H9 (cell line): ENCODE data around the gene HDAC7. TPM values are rescaled to one million over a fixed set of nuclear protein-coding genes. Genes with fewer than 3 reads are reported as not detected.

Source experiments
- DNase-seq: peaks from one replicate; pipeline ENCODE4 v3.0.0-alpha.2; 2017
- H2AFZ ChIP-seq: one replicate; pipeline ENCODE4 v1.6.1; 2013; ENCODE audit warnings: mild to moderate bottlenecking, low read length, control low read depth, moderate library complexity
- H2AK5ac ChIP-seq: 2 replicates; pipeline ENCODE4 v1.6.1; 2013; ENCODE audit warnings: low read length, control low read depth, mixed read lengths; ENCODE audit not compliant: insufficient read length
- H2BK120ac ChIP-seq: one replicate; pipeline ENCODE4 v1.6.1; 2013; ENCODE audit warnings: low read depth, mild to moderate bottlenecking, low read length, control low read depth, inconsistent platforms; ENCODE audit not compliant: poor library complexity, severe bottlenecking
- H2BK12ac ChIP-seq: 2 replicates; pipeline ENCODE4 v1.6.1; 2013; ENCODE audit warnings: low read length, control low read depth, mixed read lengths, low read depth; ENCODE audit not compliant: insufficient read length
- H2BK15ac ChIP-seq: 2 replicates; pipeline ENCODE4 v1.6.1; 2013; ENCODE audit warnings: low read depth, low read length, control low read depth
- H2BK20ac ChIP-seq: one replicate; pipeline ENCODE4 v1.6.1; 2013; ENCODE audit warnings: low read depth, mild to moderate bottlenecking, low read length, control low read depth, inconsistent platforms; ENCODE audit not compliant: poor library complexity, severe bottlenecking
- H2BK5ac ChIP-seq: 2 replicates; pipeline ENCODE4 v1.6.1; 2013; ENCODE audit warnings: low read length, control low read depth, mixed read lengths; ENCODE audit not compliant: insufficient read length
- H3K14ac ChIP-seq: 2 replicates; pipeline ENCODE4 v1.6.1; 2013; ENCODE audit warnings: low read length, control low read depth; ENCODE audit not compliant: insufficient read depth
- H3K18ac ChIP-seq: 2 replicates; pipeline ENCODE4 v1.6.1; 2013; ENCODE audit warnings: low read depth, mild to moderate bottlenecking, mixed read lengths, low read length, control low read depth; ENCODE audit not compliant: insufficient read length
- H3K23ac ChIP-seq: 2 replicates; pipeline ENCODE4 v1.6.1; 2013; ENCODE audit warnings: low read length, control low read depth, mixed read lengths, low read depth; ENCODE audit not compliant: insufficient read length
- H3K23me2 ChIP-seq: 2 replicates; pipeline ENCODE4 v1.6.1; 2013; ENCODE audit warnings: low read depth, mild to moderate bottlenecking, mixed read lengths, low read length, control low read depth; ENCODE audit not compliant: insufficient read length, poor library complexity, severe bottlenecking
- H3K27ac ChIP-seq: 2 replicates; pipeline ENCODE4 v1.5.1; 2013; ENCODE audit warnings: low read length, control low read depth, mixed read lengths, low read depth; ENCODE audit not compliant: insufficient read length
- H3K27me3 ChIP-seq: 2 replicates; pipeline ENCODE4 v1.6.1; 2013; ENCODE audit warnings: low read length, control low read depth, inconsistent platforms; ENCODE audit not compliant: insufficient read depth
- H3K4ac ChIP-seq: 2 replicates; pipeline ENCODE4 v1.6.1; 2013; ENCODE audit warnings: low read depth, mild to moderate bottlenecking, control low read depth, inconsistent platforms, low read length, moderate library complexity
- H3K4me1 ChIP-seq: 2 replicates; pipeline ENCODE4 v1.6.1; 2013; ENCODE audit warnings: low read length, control low read depth, inconsistent platforms; ENCODE audit not compliant: insufficient read depth
- H3K4me2 ChIP-seq: 2 replicates; pipeline ENCODE4 v1.6.1; 2013; ENCODE audit warnings: low read length, control low read depth, mixed read lengths; ENCODE audit not compliant: insufficient read length, insufficient read depth
- H3K56ac ChIP-seq: 2 replicates; pipeline ENCODE4 v1.6.1; 2013; ENCODE audit warnings: low read depth, mild to moderate bottlenecking, mixed read lengths, low read length, control low read depth; ENCODE audit not compliant: insufficient read length
- H3K79me1 ChIP-seq: 2 replicates; pipeline ENCODE4 v1.6.1; 2013; ENCODE audit warnings: low read depth, mild to moderate bottlenecking, moderate library complexity, low read length, control low read depth, inconsistent platforms; ENCODE audit not compliant: insufficient read depth, poor library complexity, severe bottlenecking
- H3K79me2 ChIP-seq: 2 replicates; pipeline ENCODE4 v1.6.1; 2013; ENCODE audit warnings: low read length, control low read depth, inconsistent platforms; ENCODE audit not compliant: insufficient read depth
- H3K9ac ChIP-seq: 2 replicates; pipeline ENCODE4 v1.6.1; 2013; ENCODE audit warnings: low read length, control low read depth, mixed read lengths; ENCODE audit not compliant: insufficient read length; ENCODE audit errors: extremely low read depth
- H3K9me3 ChIP-seq: one replicate; pipeline ENCODE4 v1.6.1; 2013; ENCODE audit warnings: low read depth, low read length, inconsistent platforms; ENCODE audit not compliant: control insufficient read depth
- H3T11ph ChIP-seq: one replicate; pipeline ENCODE4 v1.6.1; 2013; ENCODE audit warnings: mild to moderate bottlenecking, low read length, control low read depth, inconsistent platforms
- H4K20me1 ChIP-seq: one replicate; pipeline ENCODE4 v1.6.1; 2013; ENCODE audit not compliant: control insufficient read depth, insufficient read length, insufficient read depth
- H4K5ac ChIP-seq: 2 replicates; pipeline ENCODE4 v1.6.1; 2013; ENCODE audit warnings: low read depth, mild to moderate bottlenecking, mixed read lengths, low read length, control low read depth; ENCODE audit not compliant: insufficient read length
- H4K8ac ChIP-seq: replicated peaks from 2 replicates; pipeline ENCODE4 v1.6.1; 2013; ENCODE audit warnings: low read length, control low read depth, mixed read lengths, low read depth; ENCODE audit not compliant: insufficient read length
- H4K91ac ChIP-seq: 2 replicates; pipeline ENCODE4 v1.6.1; 2013; ENCODE audit warnings: low read depth, mild to moderate bottlenecking, moderate library complexity, mixed read lengths, low read length, control low read depth; ENCODE audit not compliant: insufficient read length
- H3K27ac Mint-ChIP-seq, 3 experiments: 2 replicates in 2 of 3; 3 replicates in 1 of 3; pipeline ENCODE4 v1.8.0; 2020 to 2021; ENCODE audit warnings: mixed read lengths in 3 of 3, mild to moderate bottlenecking in 1 of 3, moderate library complexity in 1 of 3
- H3K27me3 Mint-ChIP-seq: 2 replicates; pipeline ENCODE4 v1.8.0; 2021; ENCODE audit warnings: low read depth, mild to moderate bottlenecking, moderate library complexity, mixed read lengths
- H3K36me3 Mint-ChIP-seq, 3 experiments: 2 replicates in 2 of 3; 3 replicates in 1 of 3; pipeline ENCODE4 v1.8.0; 2020 to 2021; ENCODE audit warnings: low read depth in 3 of 3, mixed read lengths in 3 of 3; ENCODE audit not compliant: insufficient read depth in 1 of 3
- H3K4me1 Mint-ChIP-seq, 2 experiments: 2 replicates each; pipeline ENCODE4 v1.8.0; 2020; ENCODE audit warnings: mixed read lengths in 2 of 2
- H3K4me3 Mint-ChIP-seq, 2 experiments: 2 replicates in 1 of 2; 3 replicates in 1 of 2; pipeline ENCODE4 v1.8.0; 2020 to 2021; ENCODE audit warnings: mild to moderate bottlenecking in 2 of 2, mixed read lengths in 2 of 2, moderate library complexity in 1 of 2
- H3K9me3 Mint-ChIP-seq, 2 experiments: 2 replicates in 1 of 2; 3 replicates in 1 of 2; pipeline ENCODE4 v1.8.0; 2020; ENCODE audit warnings: mild to moderate bottlenecking in 2 of 2, mixed read lengths in 2 of 2, moderate library complexity in 1 of 2
- CTCF ChIP-seq: fragments of 200-600 bp; sonication (generic); conservative IDR thresholded peaks from 3 replicates; pipeline ENCODE4 v1.8.0; 2021; ENCODE audit warnings: antibody characterized with exemption, mild to moderate bottlenecking
- WGBS: extraction: QIAGEN DNeasy Blood & Tissue Kit; methylation state at CpG from one replicate; pipeline ENCODE4 v1.1.7; 2013; ENCODE audit warnings: missing lambda C conversion rate, low lambda C conversion rate, mixed read lengths; ENCODE audit not compliant: insufficient read length; ENCODE audit errors: extremely low coverage; 5-methylcytosine and 5-hydroxymethylcytosine counted together
- total RNA-seq: library from RNA; stranded (reverse); gene quantifications from 2 replicates; pipeline ENCODE4 v1.2.1, GENCODE V29; 2021

Gene HDAC7
- total RNA-seq, 1 experiment from 2014 or later = 72.1 TPM

- Histone ChIP-seq H2BK12ac (no peak overlapping the region), H3K4me1 (peaks cover 4% of the 10 kb centered on the region; the same call in 1 of the 2 replicates), H4K91ac (no peak overlapping the region), H3K23me2 (no peaks in the 10 kb centered on the region), H3K9me3 (no peaks in the 10 kb centered on the region), H3K79me2 (no peaks in the 10 kb centered on the region), H3K79me1 (no peaks in the 10 kb centered on the region), H2BK120ac (no peak overlapping the region), H3K27ac (no peak overlapping the region), H3T11ph (no peak overlapping the region), H3K9ac (no peak overlapping the region), H4K8ac (no peak overlapping the region), H3K14ac (no peak overlapping the region), H4K5ac (no peak overlapping the region), H2BK20ac (no peak overlapping the region), H3K23ac (no peak overlapping the region), H3K56ac (no peak overlapping the region), H2BK5ac (no peak overlapping the region), H3K4ac (no peak overlapping the region), H3K27me3 (no peaks in the 10 kb centered on the region), H2BK15ac (no peak overlapping the region), H2AFZ (no peak overlapping the region), H3K4me2 (no peak overlapping the region), H2AK5ac (no peak overlapping the region), H4K20me1 (no peaks in the 10 kb centered on the region), H3K18ac (no peak overlapping the region)
- no peak overlapping the region for H3K27ac Mint-ChIP-seq
- peak; percentile 63 for DNase-seq
- H3K9me3 Mint-ChIP-seq = no peaks in the 10 kb centered on the region; a peak in 1 of 5 replicates
- H3K36me3 Mint-ChIP-seq = no peaks in the 10 kb centered on the region
- H3K4me3 Mint-ChIP-seq = no peak overlapping the region
- peak; percentile 77 for TF ChIP-seq CTCF
- peaks cover 25 to 33% of the 10 kb centered on the region in 2 experiments for H3K4me1 Mint-ChIP-seq
- no CpG with 5 or more reads among the region's 10 CpGs for WGBS
- H3K27me3 Mint-ChIP-seq = peaks cover 16% of the 10 kb centered on the region
Measured at GRCh38 chr12:47838286-47838931, 18.7 kb upstream of the HDAC7 start.
